Adrenal gland (tissue), 5 donors: ENCODE data around the gene HBQ1.

Experiments used
- CTCF ChIP-seq, 6 experiments: fragments of 450-650 bp in 4 of 6; fragments of 200-600 bp in 2 of 6; sonication (generic) in 1 of 6; IDR thresholded peaks; 1 replicate in 5 of 6; 2 replicates in 1 of 6; pipeline versions ENCODE4 v1.5.1 to v1.8.0; 2016 to 2021; ENCODE audit warnings: antibody characterized with exemption in 6 of 6, mild to moderate bottlenecking in 2 of 6, moderate library complexity in 1 of 6
- POLR2A ChIP-seq, 2 donors: fragments of 450-650 bp; IDR thresholded peaks; one replicate each; pipeline ENCODE4 v1.6.1; 2017; ENCODE audit warnings: antibody characterized with exemption in 2 of 2, mild to moderate bottlenecking in 2 of 2, moderate library complexity in 1 of 2
- donor health status: DM: no; HTN: no; CAD: no.

DNA sequence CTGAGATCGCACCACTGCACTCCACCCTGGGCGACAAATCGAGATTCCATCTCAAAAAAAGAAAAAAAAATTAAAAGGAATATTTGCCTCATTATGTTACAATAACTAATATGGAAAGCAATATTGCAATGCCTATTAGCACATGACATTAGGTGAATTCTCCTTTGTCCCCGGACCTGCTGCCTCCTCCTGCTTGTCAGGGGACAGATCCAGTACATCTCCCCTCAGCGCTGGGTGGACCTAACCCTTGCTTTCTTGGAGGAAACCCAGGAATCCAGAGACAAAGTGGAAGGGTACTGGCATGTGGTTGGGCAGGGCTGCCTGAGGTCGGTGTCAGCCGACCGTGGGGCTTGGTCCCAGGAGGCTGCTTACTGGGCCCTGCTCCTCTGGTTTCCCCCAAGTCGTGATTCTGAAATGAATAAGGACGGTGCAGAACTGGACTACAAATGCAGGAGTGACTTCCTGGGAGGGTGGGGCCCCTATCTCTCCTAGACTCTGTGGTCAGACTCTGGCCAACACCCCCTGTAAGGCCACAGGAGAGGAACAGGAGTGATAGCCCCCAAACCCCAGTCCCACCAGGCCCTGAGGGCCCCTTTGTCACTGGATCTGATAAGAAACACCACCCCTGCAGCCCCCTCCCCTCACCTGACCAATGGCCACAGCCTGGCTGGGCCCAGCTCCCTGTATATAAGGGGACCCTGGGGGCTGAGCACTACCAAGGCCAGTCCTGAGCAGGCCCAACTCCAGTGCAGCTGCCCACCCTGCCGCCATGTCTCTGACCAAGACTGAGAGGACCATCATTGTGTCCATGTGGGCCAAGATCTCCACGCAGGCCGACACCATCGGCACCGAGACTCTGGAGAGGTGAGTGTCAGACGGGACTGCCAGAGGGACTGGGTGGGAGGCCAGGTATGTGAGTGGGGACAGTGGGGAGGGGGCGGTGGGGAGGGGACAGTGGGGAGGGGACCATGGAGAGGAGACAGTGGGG is 27.8 kb upstream of the HBQ1 start, which contains the start of gene HBZ:
- no peak for TF ChIP-seq CTCF (IDR thresholded peaks at IDR 0.05)
- TF ChIP-seq POLR2A (IDR thresholded peaks at IDR 0.05): no peak
